NCI-H2227 (cell line): ENCODE data around the gene GLB1L3.
A peak's percentile ranks its signal among the peaks of the same experiment; 100 is the strongest.
"Not testable (repeated sequence)": the region's sequence is repeated elsewhere in the genome, so short reads cannot be mapped to it uniquely, and the experiment has no call there.

Experiments used
- DNase-seq: peaks from one replicate; lab custom pipeline; 2025; ENCODE audit not compliant: unreplicated experiment; lab: John Stamatoyannopoulos, UW

The GLB1L3 gene

DNA sequence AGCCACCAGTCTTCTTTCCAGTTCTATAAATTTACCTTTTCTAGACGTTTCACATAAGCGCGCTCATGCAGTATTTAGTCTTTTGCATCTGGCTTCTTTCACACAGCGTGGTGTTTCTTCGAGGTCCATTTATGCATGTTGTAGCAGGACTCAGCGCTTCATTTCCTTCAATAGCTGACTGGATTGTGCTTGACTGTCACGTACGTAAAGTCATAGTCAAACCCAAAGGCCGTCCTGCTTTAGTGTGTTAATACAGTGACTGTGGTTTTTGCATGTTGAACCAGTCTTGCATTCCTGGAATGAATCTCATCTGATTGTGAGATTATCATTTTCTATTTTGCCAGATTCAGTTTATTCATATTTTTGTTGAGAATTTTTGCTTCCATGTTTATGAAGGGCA lies 18.5 kb downstream of the GLB1L3 start:
- no peak for DNase-seq

DNA sequence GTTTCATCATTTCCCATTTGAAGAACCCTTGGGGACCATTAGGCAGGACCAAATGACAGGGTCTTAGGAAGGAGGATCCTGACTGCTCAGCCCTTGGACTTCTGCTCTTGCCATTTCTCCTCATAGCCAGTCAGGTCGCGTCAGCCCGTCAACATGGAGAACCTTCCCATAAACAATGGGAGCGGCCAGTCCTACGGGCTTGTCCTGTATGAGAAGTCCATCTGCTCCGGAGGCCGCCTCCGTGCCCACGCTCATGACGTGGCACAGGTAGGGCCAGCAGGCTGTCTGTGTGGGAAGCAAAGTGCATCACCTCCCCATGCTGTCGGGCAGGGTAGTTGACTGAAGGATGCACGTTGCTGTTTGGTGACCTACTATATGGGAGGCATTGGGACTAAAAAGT lies 36.0 kb downstream of the GLB1L3 start:
- DNase-seq: no peak

DNA sequence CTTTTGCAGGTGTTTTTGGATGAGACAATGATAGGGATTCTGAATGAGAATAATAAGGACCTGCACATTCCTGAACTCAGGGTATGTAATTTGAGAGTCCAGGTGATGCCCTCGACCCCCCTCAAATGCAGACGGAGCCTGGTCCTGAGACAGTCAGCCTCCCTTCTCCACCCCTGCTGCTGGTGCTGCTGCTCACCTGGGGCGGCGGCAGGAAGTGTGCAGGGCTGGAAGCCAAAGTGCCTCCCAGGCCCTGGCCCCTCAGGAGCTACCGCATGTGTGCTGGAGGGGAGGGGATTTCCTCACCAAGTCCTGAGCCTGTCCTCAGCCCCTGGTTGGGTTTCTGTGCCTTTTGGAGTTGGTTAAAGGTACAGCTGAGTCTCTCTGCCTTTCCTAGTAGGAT lies 36.6 kb downstream of the GLB1L3 start:
- no peak for DNase-seq

DNA sequence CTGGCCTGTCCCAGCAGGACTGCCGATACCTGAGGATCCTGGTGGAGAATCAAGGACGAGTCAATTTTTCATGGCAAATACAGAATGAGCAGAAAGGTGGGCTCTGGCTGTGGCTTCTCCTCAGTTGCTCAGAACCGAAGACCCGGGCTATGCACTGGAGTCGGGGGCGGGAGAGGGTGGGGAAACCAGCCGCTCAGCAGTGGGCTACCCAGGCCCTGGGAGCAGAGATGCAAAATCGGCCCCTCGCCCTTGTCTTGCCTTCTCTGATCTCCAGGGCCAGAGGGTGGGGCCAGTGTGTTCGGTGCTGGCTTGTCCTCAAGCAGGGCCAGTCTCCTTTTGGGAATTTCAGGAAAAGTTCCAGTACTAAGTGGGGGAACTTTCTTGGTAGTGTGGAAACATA lies 37.2 kb downstream of the GLB1L3 start:
- no peak for DNase-seq

GRCh38 chr11:134313821-134314607 lies 37.8 kb downstream of the GLB1L3 start:
- DNase-seq: no peak

- no peak for DNase-seq
Measured at GRCh38 chr11:134317103-134317502, 40.9 kb downstream of the GLB1L3 start.

DNA sequence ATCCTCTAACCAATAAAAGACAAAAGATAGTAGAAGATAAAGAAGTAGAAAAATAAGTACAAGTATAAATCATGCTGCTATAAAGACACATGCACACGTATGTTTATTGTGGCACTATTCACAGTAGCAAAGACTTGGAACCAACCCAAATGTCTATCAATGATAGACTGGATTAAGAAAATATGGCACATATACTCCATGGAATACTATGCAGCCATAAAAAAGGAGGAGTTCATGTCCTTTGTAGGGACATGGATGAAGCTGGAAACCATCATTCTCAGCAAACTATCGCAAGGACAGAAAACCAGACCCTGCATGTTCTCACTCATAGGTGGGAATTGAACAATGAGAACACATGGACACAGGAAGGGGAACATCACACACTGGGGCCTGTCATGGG lies 45.2 kb downstream of the GLB1L3 start:
- not testable (repeated sequence) for DNase-seq

GRCh38 chr11:134322553-134322952 lies 46.4 kb downstream of the GLB1L3 start:
- no peak for DNase-seq

DNA sequence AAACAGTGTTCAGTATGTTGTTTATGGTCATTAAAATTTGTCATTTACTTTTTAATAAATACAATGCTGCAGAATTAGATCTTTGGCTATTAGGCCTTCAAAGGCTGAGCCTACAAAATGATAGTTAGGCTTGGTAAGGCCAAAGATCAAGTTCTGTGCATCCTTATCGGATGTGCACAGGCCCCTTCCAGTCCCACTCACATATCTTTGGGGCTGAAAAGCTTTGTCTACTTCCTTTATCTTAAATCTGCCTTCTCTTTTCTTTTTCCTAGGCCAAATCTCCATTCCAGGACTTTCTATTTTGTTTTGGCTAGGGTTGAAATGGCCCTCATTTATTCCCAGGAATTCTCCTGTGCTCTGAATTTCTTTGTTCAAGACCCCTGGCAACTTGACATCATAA lies 52.3 kb downstream of the GLB1L3 start:
- no peak for DNase-seq

DNA sequence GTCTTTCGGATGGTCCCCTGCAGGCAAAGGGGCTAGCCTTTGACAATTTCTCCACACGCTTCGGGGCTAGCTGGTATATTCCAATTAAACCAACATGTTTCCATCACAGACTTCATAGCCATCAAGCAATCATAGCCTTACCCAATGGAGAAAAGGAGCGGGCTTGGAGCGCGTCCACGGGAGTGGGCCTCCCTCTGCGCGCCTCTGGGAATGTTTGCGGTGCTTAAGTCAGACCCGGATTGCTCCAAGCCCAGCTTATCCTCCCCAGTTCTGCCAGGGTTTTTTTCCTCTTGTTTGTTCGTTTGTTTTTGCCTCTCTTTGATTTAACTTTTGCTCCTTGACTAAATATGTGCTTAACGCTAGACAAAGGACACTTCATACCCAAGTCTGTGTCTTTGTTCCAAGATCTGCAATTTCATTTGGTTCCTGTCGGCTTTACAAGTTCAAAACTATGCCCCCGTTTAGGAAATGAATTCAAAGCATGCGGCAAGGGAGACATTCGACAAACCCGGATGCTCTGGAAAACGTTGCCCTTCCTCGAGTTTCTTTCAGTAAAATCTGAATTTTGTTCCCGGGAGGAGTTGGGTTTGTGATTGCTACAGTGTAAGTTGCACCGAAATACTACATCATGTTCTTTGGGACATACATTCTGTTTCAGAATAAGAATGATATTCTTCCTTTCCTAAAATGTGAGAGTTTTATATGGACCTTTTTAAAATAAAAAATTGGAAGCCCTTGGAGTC lies 54.6 kb downstream of the GLB1L3 start:
- peak; percentile 5 for DNase-seq

DNA sequence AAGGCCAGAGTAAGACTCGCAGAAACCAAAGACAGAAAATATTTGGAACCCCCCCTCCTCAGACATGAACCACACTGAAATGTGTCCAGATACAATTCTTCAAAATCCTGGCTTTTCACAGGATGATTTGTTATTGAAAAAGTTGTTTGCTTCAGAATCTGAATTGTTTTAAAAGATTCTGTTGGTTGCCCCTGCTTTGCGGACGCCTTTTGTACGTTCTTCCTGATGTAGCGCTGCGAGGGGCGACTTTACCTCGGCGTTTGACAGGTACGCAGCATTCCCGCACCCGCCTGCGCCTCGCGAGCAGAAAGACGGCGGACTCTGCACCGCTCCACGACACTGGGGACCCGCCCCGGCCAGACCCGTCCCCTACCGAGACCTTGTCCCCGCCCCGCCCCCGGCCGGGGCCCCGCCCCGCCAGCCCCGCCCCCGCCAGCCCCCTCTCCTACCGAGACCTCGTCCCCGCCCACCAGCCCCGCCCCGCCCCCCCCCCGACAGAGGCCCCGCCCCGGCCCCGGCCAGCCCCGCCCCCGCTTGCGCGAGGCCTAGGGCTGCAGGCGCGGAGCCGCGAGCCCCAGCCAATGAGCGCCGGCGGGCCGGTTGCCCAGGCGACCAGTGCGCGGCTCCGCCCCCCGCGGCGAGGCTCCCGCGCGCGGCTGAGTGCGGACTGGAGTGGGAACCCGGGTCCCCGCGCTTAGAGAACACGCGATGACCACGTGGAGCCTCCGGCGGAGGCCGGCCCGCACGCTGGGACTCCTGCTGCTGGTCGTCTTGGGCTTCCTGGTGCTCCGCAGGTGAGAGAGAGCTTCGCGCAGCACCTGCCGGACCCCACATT lies 55.4 kb downstream of the GLB1L3 start, which contains the start of gene GLB1L2:
TSS of gene GLB1L2 (plus strand) at position 635 of the 835 bp plus-strand sequence. CDS start at position 709, 74 bp downstream.
- DNase-seq: peak; percentile 79

DNA sequence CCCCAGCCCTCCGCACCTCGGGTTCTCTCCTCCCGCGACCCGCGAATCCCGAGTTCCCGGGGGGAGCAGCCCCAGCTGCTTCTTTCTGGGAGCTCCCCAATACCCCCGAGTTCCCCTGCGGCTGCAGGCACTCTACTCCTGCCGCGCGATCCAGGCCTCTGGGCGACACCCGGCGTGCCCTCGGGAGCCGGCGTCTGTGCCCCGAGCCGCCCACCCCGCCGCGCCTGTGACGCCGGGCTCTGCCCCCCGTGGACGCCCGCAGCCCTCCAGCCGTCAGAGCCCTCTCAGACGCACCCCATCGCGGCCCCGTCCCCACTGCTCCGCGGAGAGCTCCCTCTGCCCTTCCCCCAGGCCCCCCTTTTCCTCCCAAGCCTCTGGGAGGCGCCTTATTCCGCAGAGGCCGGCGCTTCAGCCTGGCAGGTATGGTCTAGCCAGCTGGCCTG lies 56.0 kb downstream of the GLB1L3 start:
- peak; percentile 46 for DNase-seq

DNA sequence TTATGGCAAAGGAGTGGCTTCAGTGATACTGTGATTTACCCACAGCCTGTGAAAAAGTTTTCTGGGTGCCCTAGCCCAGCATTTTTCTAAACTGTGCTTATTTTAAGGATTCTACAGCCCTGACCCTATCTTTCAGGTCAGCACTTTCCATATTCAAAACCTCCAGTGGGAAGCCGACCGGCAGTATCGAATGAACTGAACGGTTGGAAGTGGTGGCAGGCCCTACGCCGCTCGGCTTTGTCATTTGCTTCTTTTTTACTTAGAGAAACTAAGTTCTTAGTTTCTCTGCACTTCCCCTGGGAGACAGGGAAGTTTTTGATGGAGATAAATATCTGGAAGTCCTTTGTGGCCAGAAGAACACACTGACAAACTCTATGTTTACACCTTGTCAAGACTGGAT lies 56.6 kb downstream of the GLB1L3 start:
- DNase-seq: no peak

- no peak for DNase-seq
Measured at GRCh38 chr11:134333312-134333711, 57.1 kb downstream of the GLB1L3 start.

DNA sequence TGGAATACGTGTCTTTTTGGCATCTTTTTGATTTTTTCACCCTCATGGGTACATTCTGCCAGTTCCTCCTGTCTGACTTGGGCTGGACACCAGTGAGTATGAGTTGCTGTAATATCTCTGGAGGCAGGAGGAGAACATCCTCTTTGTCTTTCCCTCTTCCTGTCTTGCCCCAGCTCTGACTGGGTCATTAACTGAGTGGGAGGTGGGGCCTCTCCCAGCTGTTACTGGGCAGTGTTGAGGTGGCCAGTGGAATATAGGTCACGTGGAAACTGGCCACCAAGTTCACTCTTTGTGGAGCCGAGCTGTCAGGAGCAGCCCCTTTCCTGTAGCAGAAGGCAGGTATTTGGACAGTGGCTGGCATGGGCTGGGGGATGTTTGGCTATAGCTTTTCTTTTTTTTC lies 57.8 kb downstream of the GLB1L3 start:
- no peak for DNase-seq

- DNase-seq: no peak
Measured at GRCh38 chr11:134334796-134335571, 58.8 kb downstream of the GLB1L3 start.

- no peak for DNase-seq
Measured at GRCh38 chr11:134337051-134337450, 60.9 kb downstream of the GLB1L3 start.

DNA sequence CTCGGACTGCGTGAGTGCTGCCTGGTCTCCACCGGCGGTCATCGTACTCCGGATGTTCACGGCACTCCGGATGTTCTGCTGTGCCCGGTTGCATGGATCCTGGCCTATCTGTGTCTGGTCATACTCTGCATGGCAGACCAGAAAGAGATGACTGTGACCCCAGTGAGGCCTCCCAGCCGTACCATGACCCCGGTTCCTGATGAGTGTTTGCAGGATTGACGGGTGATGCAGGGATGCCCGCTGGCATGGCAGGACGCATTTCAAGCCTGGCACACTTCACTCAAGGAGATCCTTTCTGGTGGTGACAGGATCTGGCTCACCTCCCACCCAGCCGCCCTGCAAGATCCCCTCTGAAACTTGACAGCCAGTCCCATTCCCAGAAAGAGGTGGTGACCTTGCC lies 61.9 kb downstream of the GLB1L3 start:
- no peak for DNase-seq

- no peak for DNase-seq
Measured at GRCh38 chr11:134338654-134339053, 62.5 kb downstream of the GLB1L3 start.

GRCh38 chr11:134339756-134340155 lies 63.6 kb downstream of the GLB1L3 start:
- DNase-seq: no peak
